Body of pancreas (tissue), 4 donors: ENCODE data around the gene KIAA1549. TPM values are rescaled to one million over a fixed set of nuclear protein-coding genes. Genes with fewer than 3 reads are reported as not detected.

Experiments used
- ATAC-seq: fragments of 150-250 bp; one replicate; pipeline ENCODE4 v1.9.1; 2016
- DNase-seq, 4 donors: peaks; one replicate each; pipeline ENCODE4 v3.0.0-alpha.2; 2019
- H3K27ac ChIP-seq, 4 donors: fragments of 200-600 bp; sonication (generic); 1 replicate in 3 of 4; 2 replicates in 1 of 4; pipeline versions ENCODE4 v1.5.1 to v1.6.1; 2016 to 2019; ENCODE audit warnings: mild to moderate bottlenecking in 1 of 4, mixed read lengths in 1 of 4, moderate library complexity in 1 of 4
- H3K27me3 ChIP-seq, 2 donors: fragments of 200-600 bp; sonication (generic); one replicate each; pipeline ENCODE4 v1.6.0; 2016; ENCODE audit warnings: mild to moderate bottlenecking in 1 of 2
- H3K36me3 ChIP-seq, 2 donors: fragments of 200-600 bp; sonication (generic); replicated peaks in 1 of 2; 2 replicates each; pipeline ENCODE4 v1.5.1; 2016; ENCODE audit warnings: low read depth in 2 of 2; ENCODE audit not compliant: insufficient read depth in 1 of 2
- H3K4me1 ChIP-seq: fragments of 200-600 bp; sonication (generic); one replicate; pipeline ENCODE4 v1.6.0; 2016
- H3K4me3 ChIP-seq, 2 donors: fragments of 200-600 bp; sonication (generic); 1 replicate in 1 of 2; 2 replicates in 1 of 2; pipeline ENCODE4 v1.5.1; 2016 to 2019
- H3K9me3 ChIP-seq, 3 donors: fragments of 200-600 bp; sonication (generic); 1 replicate in 2 of 3; 2 replicates in 1 of 3; pipeline ENCODE4 v1.5.1; 2016
- CTCF ChIP-seq, 7 experiments: fragments of 450-650 bp in 4 of 7; fragments of 200-600 bp in 3 of 7; sonication (generic) in 3 of 7; IDR thresholded peaks; one replicate each; pipeline ENCODE4 v1.5.1; 2016 to 2019; ENCODE audit warnings: antibody characterized with exemption in 7 of 7
- POLR2A ChIP-seq, 3 donors: fragments of 450-650 bp; IDR thresholded peaks; one replicate each; pipeline ENCODE4 v1.6.1; 2016; ENCODE audit warnings: antibody characterized with exemption in 3 of 3, mild to moderate bottlenecking in 2 of 3
- WGBS, 2 donors: methylation state at CpG; one replicate each; pipeline ENCODE4 v1.1.5; 2017; 5-methylcytosine and 5-hydroxymethylcytosine counted together
- intact Hi-C: fragments of 100-400 bp; cut with DNase I; formaldehyde crosslinking; loops from one replicate; pipeline ENCODE4 v1.15.1; 2023
- total RNA-seq, 2 donors: library from RNA; depleted of rRNA; stranded (reverse); fragments of >200 nt; gene quantifications; one replicate each; pipeline ENCODE4 v1.1.0, GENCODE V29; 2016

Gene KIAA1549
- total RNA-seq, 2 donors from 2014 or later: 5.3 to 6.0 TPM

- H3K9me3 ChIP-seq: peaks cover 0 to 7% (median 0%) of the 10 kb centered on the region in 3 donors
- no peaks in the 10 kb centered on the region for H3K4me1 ChIP-seq
- peaks cover 0 to 7% of the 10 kb centered on the region in 2 donors for H3K36me3 ChIP-seq
- TF ChIP-seq CTCF (IDR thresholded peaks at IDR 0.05) (no peak), POLR2A (IDR thresholded peaks at IDR 0.05) (no peak)
- H3K27me3 ChIP-seq: no peaks in the 10 kb centered on the region
- intact Hi-C loops: no loop called here
- no peak overlapping the region for H3K27ac ChIP-seq
- DNase-seq (no peak), ATAC-seq (no peak)
- H3K4me3 ChIP-seq: no peak overlapping the region
Observed at GRCh38 chr7:138857728-138858127, 123.5 kb downstream of the KIAA1549 start.

GRCh38 chr7:138854115-138854645, 127.0 kb downstream of the KIAA1549 start:
- DNase-seq (no peak), ATAC-seq (no peak)
- no peak overlapping the region for H3K4me3 ChIP-seq
- H3K4me1 ChIP-seq: no peaks in the 10 kb centered on the region
- H3K9me3 ChIP-seq: peaks cover 0 to 7% (median 0%) of the 10 kb centered on the region in 3 donors
- H3K36me3 ChIP-seq: peaks cover 7% of the 10 kb centered on the region in 2 donors
- no peak overlapping the region for H3K27ac ChIP-seq
- WGBS, 2 donors: 89 to 90% methylated on average over 5 of the region's 5 CpGs
- H3K27me3 ChIP-seq: no peaks in the 10 kb centered on the region
- intact Hi-C loops: no loop called here
- TF ChIP-seq POLR2A (IDR thresholded peaks at IDR 0.05) (no peak), CTCF (IDR thresholded peaks at IDR 0.05) (no peak)

- DNase-seq (no peak), ATAC-seq (no peak)
- Histone ChIP-seq H3K36me3 (peaks cover 7% of the 10 kb centered on the region in 2 donors), H3K27ac (no peak overlapping the region), H3K27me3 (no peaks in the 10 kb centered on the region), H3K9me3 (peaks cover 0 to 5% (median 0%) of the 10 kb centered on the region in 3 donors), H3K4me3 (no peak overlapping the region), H3K4me1 (no peaks in the 10 kb centered on the region)
- TF ChIP-seq CTCF (IDR thresholded peaks at IDR 0.05) (no peak), POLR2A (IDR thresholded peaks at IDR 0.05) (no peak)
- intact Hi-C loops: no loop called here
- 78 to 80% methylated on average over 3 of the region's 3 CpGs for WGBS, 2 donors
Observed at GRCh38 chr7:138853448-138853847, 127.7 kb downstream of the KIAA1549 start.

GRCh38 chr7:138852469-138852868, 128.7 kb downstream of the KIAA1549 start:
- no peak for ATAC-seq

More at GRCh38 chr7:138852469-138852868, 128.7 kb downstream of the KIAA1549 start:
- intact Hi-C loops: no loop called here
- no peaks in the 10 kb centered on the region for H3K4me1 ChIP-seq
- TF ChIP-seq CTCF (IDR thresholded peaks at IDR 0.05) (no peak), POLR2A (IDR thresholded peaks at IDR 0.05) (no peak)
- no peak for DNase-seq
- no peak overlapping the region for H3K4me3 ChIP-seq
- H3K27me3 ChIP-seq: no peaks in the 10 kb centered on the region
- no peak overlapping the region for H3K27ac ChIP-seq
- H3K36me3 ChIP-seq: peaks cover 6 to 7% of the 10 kb centered on the region in 2 donors
- H3K9me3 ChIP-seq: no peaks in the 10 kb centered on the region
- WGBS, 2 donors: 95% methylated on average over 5 of the region's 5 CpGs
